ENCODE data around the gene FADS3. TPM values are rescaled to one million over a fixed set of nuclear protein-coding genes. Genes with fewer than 3 reads are reported as not detected.

FADS3 gene
- total and polyA plus RNA-seq, 9 of the 15 experiments (the other 6 are each of a cell fraction or from before 2014, with no cell fraction given), result 0.97 to 148 (median 92.7) TPM

DNA sequence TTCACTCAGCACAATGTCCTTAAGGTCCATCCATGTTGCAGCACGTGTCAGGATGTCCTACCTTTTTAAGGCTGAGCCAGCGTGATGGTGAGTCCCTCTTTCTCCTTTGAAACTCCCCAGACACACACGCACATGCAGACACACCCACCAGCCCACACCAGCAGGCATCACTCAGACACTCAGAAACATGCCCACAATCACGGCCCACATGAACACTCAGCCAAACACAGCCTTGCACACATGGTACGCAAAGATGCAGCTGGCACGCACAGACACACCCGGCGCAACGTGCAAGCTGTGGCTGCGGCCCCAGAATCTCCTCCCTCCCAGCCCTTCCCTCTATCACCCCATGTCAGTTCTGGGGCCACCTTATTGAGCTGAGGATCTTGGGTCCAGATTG is 8.0 kb downstream of the FADS3 start:
- H3K36me3 ChIP-seq (ENCODE audit: control insufficient read depth, insufficient read depth, low read length), result peaks cover 15% of the 10 kb centered on the region; the same call in 2 of the 3 replicates
- no peak for TF ChIP-seq NFE2 (IDR thresholded peaks at IDR 0.05; ENCODE audit: low read depth)
- no peak for TF ChIP-seq ZNF282 (CRISPR knock-in tag; IDR thresholded peaks at IDR 0.05)
- TF ChIP-seq, protein P1, sequence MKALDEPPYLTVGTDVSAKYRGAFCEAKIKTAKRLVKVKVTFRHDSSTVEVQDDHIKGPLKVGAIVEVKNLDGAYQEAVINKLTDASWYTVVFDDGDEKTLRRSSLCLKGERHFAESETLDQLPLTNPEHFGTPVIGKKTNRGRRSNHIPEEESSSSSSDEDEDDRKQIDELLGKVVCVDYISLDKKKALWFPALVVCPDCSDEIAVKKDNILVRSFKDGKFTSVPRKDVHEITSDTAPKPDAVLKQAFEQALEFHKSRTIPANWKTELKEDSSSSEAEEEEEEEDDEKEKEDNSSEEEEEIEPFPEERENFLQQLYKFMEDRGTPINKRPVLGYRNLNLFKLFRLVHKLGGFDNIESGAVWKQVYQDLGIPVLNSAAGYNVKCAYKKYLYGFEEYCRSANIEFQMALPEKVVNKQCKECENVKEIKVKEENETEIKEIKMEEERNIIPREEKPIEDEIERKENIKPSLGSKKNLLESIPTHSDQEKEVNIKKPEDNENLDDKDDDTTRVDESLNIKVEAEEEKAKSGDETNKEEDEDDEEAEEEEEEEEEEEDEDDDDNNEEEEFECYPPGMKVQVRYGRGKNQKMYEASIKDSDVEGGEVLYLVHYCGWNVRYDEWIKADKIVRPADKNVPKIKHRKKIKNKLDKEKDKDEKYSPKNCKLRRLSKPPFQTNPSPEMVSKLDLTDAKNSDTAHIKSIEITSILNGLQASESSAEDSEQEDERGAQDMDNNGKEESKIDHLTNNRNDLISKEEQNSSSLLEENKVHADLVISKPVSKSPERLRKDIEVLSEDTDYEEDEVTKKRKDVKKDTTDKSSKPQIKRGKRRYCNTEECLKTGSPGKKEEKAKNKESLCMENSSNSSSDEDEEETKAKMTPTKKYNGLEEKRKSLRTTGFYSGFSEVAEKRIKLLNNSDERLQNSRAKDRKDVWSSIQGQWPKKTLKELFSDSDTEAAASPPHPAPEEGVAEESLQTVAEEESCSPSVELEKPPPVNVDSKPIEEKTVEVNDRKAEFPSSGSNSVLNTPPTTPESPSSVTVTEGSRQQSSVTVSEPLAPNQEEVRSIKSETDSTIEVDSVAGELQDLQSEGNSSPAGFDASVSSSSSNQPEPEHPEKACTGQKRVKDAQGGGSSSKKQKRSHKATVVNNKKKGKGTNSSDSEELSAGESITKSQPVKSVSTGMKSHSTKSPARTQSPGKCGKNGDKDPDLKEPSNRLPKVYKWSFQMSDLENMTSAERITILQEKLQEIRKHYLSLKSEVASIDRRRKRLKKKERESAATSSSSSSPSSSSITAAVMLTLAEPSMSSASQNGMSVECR (CRISPR knock-in tag; IDR thresholded peaks at IDR 0.05), result no peak
- 0 out of 2 replicates have a peak, but pooled peaks have one; percentile 19 for TF ChIP-seq POLR2G (IDR thresholded peaks at IDR 0.05; ENCODE audit: low read depth, low read length)
- TF ChIP-seq, protein P2, sequence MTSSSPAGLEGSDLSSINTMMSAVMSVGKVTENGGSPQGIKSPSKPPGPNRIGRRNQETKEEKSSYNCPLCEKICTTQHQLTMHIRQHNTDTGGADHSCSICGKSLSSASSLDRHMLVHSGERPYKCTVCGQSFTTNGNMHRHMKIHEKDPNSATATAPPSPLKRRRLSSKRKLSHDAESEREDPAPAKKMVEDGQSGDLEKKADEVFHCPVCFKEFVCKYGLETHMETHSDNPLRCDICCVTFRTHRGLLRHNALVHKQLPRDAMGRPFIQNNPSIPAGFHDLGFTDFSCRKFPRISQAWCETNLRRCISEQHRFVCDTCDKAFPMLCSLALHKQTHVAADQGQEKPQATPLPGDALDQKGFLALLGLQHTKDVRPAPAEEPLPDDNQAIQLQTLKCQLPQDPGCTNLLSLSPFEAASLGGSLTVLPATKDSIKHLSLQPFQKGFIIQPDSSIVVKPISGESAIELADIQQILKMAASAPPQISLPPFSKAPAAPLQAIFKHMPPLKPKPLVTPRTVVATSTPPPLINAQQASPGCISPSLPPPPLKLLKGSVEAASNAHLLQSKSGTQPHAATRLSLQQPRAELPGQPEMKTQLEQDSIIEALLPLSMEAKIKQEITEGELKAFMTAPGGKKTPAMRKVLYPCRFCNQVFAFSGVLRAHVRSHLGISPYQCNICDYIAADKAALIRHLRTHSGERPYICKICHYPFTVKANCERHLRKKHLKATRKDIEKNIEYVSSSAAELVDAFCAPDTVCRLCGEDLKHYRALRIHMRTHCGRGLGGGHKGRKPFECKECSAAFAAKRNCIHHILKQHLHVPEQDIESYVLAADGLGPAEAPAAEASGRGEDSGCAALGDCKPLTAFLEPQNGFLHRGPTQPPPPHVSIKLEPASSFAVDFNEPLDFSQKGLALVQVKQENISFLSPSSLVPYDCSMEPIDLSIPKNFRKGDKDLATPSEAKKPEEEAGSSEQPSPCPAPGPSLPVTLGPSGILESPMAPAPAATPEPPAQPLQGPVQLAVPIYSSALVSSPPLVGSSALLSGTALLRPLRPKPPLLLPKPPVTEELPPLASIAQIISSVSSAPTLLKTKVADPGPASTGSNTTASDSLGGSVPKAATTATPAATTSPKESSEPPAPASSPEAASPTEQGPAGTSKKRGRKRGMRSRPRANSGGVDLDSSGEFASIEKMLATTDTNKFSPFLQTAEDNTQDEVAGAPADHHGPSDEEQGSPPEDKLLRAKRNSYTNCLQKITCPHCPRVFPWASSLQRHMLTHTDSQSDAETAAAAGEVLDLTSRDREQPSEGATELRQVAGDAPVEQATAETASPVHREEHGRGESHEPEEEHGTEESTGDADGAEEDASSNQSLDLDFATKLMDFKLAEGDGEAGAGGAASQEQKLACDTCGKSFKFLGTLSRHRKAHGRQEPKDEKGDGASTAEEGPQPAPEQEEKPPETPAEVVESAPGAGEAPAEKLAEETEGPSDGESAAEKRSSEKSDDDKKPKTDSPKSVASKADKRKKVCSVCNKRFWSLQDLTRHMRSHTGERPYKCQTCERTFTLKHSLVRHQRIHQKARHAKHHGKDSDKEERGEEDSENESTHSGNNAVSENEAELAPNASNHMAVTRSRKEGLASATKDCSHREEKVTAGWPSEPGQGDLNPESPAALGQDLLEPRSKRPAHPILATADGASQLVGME (CRISPR knock-in tag; IDR thresholded peaks at IDR 0.05), result no peak
- TF ChIP-seq TSC22D4 (tag; IDR thresholded peaks at IDR 0.05), result no peak
- DNase-seq (ENCODE audit: extremely low read depth in 1 of 4, low spot score in 3 of 4), result no peak
- in situ Hi-C loops (cut with MboI), result no loop called here
- FAIRE-seq, result peak; percentile 29
- no peaks in the 10 kb centered on the region for H3K9me3 ChIP-seq (replicated peaks; ENCODE audit: control insufficient read depth, insufficient read depth, low read depth, low read length)
- H2AFZ ChIP-seq (ENCODE audit: low read depth, low read length), result no peak overlapping the region
- intact Hi-C loops (cut with micrococcal nuclease), result no loop called here
- CTCF ChIA-PET (ENCODE audit: low intra/inter-chr PET ratio), result no interaction called here
- POLR2A ChIA-PET, result interaction anchor here (1.2 kb wide), 1 partner anchor 86 kb away, joined by 3 read pairs; no protein-coding TSS in a partner anchor
- H3K4me2 ChIP-seq (ENCODE audit: insufficient read depth, low read length), result no peak overlapping the region
- H3K9me1 ChIP-seq (ENCODE audit: control insufficient read depth, insufficient read depth, low read length), result peaks cover 7% of the 10 kb centered on the region
- no peaks in the 10 kb centered on the region for H3K27me3 ChIP-seq (ENCODE audit: control insufficient read depth in 2 of 2, insufficient read depth in 2 of 2, low read length in 2 of 2)
- no peak for ATAC-seq
- H3K27ac ChIP-seq (ENCODE audit: extremely low read depth, low read depth, low read length), result no peak overlapping the region
- H4K20me1 ChIP-seq (replicated peaks; ENCODE audit: control insufficient read depth, insufficient read depth, low read length), result 0 out of 2 replicates have a peak, but pooled peaks cover 7% of the 10 kb centered on the region
- H3K4me3 ChIP-seq, result no peak overlapping the region
- H3K4me1 ChIP-seq (replicated peaks in 1 of 2; ENCODE audit: control insufficient read depth in 2 of 2, insufficient read depth in 2 of 2, low read length in 2 of 2), result peaks cover 19 to 50% of the 10 kb centered on the region in 2 experiments; a peak in 4 of 5 replicates
- BruUV-seq (replicated peaks), result no TSS peak
- WGBS (ENCODE audit: insufficient coverage, low coverage, missing lambda C conversion rate), result 78% methylated on average over 10 of the region's 10 CpGs
- H3K79me2 ChIP-seq (ENCODE audit: control insufficient read depth, insufficient read depth, low read length), result peaks cover 36% of the 10 kb centered on the region
- H3K9ac ChIP-seq (ENCODE audit: insufficient read depth in 1 of 2, low read depth in 2 of 2, low read length in 2 of 2), result peak overlapping the region in 1 of 2 experiments; percentile 79; a peak in 2 of 4 replicates

Data from K562 (cell line).